ENCODE results near the gene ANAPC4.

DNA sequence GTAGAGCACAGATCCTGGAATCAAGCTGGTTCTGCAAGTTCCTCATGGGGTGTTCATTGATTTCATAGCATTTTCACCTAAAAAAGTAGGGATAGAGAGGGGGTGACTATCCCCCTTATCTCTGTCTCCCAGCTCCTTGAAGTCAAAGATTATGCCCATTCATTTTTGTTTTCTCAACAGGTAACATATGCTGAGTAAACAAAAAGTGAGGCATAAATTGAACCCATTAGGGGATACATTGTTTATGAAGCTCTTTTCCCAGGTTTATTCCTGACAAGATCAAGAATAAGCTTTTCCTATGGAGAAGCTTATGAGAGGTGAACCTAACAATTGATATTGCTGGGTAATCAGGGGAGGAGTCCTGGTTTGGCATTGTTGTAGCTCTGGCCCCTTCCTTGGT is 9.2 kb upstream of the ANAPC4 start:
- TF ChIP-seq CTCF (conservative IDR thresholded peaks at IDR 0.05 in 1 of 2, IDR thresholded peaks at IDR 0.05 in 1 of 2; ENCODE audit: low read depth in 1 of 2, low read length in 2 of 2) (no peak), EZH2 (IDR thresholded peaks at IDR 0.05; ENCODE audit: low read length, missing control alignments) (no peak)

Data from fibroblast of lung (primary cell).